Right hindlimb (tissue), 1 donor: ENCODE results near the gene PLA2G4D.
A peak's percentile ranks its signal among the peaks of the same experiment; 100 is the strongest.

Source experiments
- DNase-seq: peaks from one replicate; pipeline ENCODE4 v3.0.0-alpha.2; 2018

Gene PLA2G4D

DNA sequence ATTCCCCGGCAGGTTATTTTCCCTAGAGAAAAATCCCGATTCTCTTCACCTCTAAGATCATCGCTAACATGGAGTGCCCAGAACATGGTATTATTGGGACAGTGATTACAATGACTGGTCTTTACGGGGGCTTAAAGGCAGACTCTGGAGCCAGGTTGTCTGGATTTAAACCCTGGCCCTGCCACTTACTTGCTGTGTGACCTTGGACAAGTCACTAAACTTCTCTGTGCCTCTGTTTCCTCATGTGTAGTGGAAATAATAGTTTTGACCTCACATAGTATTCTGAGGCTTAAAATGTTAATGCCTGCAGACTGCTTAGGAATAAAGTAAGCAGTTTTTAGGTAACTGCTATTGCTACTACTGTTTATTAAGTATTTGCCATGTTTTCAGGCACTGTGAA is 4.4 kb downstream of the PLA2G4D start:
- DNase-seq: no peak

DNA sequence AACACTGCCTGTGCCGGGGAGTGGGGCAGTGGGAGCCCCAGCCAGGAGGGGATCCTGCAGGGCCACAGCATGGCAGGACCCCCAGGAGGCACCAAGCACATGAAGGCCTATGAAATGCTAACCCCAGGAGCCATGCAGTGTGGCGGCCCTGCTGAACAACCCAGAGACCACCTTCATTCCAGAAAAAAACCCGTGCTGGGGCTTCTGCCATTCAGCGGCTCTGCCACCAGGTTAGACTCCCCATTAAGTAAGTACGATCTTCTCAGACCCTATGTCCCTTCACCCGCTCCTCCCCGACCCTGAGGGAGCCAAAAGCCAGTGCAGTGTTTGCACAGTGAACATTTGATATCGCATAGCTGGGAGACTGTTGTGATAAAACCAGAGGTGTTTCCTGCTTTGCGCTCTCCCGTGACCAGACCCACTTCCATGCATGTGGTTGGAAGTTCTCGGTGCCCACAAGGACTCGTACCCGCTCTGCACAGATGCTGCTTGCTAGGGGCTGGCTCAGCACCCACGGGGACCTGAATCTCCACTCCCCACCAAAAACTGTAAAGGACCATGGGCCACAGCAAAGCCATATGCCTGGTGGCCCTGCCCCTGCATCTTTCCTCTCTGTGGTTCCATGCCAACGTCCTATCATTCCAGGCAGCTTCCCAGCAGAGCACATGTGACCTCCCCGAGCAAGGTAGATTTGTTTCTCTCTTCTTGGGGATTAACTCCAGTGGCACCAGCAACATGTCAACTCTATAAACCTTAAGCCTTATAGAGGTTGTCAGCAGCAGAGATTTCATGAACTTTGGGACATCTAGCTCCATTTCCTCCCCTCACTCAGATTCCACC is 5.3 kb downstream of the PLA2G4D start:
- DNase-seq: no peak

DNA sequence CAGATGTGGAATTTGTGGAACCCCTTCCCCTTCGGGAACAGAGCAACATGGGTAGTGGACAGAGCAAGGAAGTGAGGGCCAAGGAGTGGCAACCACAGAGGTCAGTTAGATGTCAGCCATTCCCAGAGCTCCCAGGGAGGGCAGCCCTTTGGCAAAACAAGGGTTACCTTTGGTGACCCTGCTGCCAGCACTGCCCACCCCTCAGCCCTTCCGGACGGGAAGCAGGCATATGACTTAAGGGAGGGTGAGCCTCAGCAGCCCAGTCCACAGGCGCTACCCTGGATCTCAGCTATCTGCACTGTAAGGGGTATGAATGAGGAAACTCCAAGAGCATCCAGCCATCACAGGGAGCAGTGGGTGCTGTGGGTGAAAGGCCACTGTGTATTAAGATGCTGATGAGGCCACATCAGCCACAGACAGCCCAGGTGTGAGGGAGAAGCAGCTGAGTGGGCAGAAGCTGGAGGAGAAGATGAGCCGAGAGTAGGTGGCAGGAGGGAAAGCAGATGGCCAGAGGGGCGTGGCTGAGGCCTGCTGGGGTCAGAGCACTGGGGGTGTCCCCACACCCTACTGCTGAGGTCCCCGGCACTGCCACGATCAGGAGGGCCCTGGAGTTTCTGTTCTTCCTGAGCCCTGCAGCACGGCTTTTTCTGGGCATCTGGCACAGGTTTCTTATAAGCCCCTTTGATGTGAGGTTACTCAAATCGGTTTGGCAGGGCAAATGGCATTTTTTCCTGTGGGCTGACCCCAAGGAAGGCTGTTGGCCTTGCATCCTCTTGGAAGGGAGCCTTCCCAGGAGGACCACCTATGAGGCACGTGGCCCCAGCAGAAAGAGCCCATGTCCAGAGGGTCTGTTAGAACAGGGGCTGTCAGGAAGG is 6.2 kb downstream of the PLA2G4D start:
- DNase-seq: no peak

DNA sequence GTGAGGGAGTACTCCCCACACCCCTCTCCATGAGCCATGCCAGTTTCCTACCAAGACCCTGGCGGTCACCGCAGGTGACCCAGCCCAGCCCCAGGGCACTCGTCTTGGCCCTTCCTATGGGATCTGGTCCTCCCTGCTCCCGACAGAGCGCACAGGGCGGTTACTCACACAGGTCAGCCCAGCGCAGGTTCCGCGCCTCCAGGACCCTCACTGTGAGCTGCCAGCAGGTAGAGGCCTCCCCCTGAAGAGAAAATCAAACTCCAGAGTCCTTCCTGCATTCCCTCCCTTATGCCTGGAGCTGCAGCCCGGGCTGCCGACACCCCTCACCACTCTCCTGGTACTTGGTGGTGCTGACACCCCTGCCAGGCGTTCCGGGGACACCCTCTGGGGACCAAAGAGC is 6.9 kb downstream of the PLA2G4D start:
- DNase-seq: no peak

DNA sequence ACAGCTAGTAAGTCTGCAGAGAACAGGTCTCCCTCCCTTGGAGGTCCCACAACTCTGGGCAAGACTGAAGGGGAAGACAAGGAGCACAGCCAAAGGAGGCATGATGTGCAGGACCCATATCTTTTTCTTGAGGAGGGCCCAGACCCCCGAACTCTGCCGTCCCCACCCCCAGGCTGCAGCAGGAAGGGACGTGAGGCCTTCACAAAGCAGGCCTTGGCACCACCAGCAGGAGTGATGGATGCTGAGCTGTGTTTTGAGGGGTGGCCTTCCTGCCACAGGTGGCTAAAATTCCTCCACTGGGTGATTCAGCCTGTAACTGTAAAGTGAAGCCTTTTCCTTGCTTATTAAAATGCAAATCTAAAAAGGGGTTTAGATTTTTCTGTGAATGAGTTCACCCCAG is 8.6 kb downstream of the PLA2G4D start:
- no peak for DNase-seq

DNA sequence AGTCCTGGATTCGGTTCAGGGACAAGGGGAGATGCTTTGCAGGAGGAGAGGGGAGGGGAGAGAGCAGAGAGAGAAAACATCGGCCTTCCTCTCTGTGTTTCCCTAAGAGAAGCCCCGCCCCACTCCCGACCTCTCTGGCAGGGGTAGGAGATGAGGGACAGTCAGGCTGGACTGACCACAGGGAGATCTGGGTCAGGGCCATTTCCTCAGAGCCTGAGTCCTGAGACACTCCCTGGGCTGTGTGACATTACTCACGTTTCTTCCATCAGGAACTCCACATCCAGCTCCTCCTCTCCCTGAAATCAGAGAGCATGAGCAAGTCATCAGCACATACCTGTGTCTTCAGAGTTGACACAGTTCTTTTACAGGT is 9.1 kb downstream of the PLA2G4D start:
- DNase-seq: no peak

DNA sequence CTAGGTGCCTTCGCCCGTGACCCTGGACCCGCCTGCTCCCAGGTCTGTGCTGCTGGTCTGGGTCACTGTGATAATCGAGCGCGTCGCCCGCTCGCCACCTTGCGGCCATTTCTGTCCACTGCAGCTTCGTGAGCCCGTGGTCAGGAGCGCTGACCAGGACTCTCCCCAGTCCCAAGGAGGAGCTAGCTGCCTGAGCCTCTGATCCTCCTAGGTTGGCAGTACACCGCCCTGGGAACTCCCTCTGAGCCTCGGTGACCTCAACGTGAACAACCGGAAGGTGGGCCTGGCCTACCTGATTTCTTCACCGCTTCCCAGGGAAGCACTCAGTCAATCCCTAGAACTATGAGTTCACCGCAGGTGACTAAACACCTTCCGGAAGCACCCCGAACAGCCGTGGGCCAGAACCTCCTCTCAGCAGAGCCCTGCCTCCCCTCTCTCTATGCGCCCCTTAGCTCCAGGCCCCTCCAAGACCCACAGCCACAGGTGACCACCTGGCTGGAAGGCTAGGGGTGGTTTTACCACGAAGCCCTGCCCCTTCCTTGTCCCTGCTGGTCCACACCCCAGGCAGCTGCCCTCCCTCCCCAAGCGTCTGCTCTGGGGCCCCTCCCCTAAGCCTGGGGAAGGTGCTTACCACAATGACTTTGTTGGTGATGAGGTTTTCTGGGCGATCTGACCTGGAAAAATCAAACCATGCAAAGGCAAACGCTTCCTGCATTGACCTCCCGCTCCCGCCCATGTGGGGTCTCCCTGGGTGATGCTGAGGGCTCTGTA is 9.7 kb downstream of the PLA2G4D start:
- peak; percentile 71 for DNase-seq

DNA sequence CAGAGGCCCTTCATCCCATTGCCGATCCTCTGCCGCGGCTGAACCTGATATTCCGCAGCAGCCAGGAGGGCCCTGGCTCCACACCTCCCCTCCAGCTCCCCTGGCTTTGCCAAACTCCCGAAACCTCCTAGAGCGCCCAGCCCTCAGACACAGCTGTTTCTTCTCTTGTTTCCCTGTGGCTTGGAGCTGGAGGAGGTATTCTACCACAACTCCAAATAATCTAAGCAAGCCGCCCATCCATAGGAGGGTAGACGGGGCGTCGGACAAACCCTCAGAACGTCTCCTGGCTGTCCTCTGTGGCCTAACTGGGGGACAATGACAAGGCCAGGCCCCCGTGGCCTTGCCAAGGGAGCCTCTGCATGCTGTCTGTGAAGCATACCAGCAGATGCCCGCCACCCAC is 10.4 kb downstream of the PLA2G4D start:
- DNase-seq: no peak

DNA sequence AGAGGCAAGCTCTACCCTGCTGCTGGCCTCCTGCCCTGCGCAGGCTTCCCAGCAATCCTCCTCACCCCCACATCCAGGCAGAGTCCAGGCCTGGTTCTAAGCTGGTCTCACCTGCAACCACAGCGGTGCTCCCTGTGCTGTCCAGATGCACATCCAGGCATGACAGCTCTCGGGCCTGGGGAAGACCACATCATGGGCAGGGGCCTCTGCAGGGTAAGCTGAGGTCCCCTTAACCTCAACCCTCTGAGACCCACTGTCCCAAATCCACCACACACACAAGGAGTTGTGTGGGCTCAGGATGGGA is 10.8 kb downstream of the PLA2G4D start:
- no peak for DNase-seq

DNA sequence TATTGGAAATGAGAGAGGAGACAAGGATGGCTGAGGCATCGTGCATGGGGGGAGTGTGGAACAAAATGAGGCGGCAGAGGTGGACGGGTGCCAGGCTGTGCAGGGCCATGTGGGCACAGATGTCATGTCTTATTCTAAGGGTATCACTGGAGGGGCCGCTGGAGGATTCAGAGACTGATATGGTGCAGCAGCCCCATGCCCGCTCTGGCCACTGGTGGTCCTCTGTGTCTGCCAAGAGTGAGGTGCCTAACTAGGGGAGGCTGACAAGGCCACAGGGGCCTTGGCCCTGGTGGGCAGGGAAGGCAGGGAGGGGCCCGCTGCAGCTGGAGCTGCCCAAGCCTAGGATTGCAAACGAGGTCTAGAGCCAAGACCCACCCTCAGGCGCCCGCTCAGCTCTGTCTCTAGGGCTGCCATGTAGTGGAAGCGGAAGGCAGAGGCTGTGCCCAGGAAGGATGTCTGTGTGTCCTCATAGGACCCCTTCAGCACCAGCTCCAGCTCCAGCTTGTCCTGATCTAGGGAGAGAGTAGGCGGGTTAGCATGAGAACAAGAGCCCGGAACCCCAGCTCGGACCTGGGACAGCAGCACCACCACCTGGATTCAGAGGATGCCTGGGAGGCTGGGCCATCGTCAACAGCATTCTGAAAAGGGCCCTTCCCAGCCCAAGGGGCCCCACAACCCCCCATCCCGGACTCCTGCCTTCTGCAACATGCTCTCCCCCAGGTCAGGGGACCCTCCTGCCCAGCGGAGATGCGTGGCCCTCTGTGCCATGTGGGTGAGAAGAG is 11.3 kb downstream of the PLA2G4D start:
- DNase-seq: no peak

DNA sequence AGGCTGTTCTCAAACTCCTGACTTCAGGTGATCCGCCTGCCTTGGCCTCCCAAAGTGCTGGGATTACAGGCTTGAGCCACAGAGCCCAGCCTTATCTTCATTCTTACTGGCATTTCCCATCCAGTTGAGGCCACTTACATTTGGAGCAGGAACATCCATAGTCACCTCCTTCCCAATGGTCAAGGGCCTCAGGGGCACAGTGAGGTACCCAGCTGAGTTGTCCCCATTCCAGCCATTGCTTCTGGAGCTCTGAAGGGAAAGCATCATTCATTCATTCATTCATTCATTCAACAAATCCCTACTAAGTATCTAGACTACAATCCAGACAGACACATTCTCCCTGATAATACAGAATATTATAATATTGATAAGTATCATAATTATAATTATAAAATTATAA is 12.2 kb downstream of the PLA2G4D start:
- no peak for DNase-seq

DNA sequence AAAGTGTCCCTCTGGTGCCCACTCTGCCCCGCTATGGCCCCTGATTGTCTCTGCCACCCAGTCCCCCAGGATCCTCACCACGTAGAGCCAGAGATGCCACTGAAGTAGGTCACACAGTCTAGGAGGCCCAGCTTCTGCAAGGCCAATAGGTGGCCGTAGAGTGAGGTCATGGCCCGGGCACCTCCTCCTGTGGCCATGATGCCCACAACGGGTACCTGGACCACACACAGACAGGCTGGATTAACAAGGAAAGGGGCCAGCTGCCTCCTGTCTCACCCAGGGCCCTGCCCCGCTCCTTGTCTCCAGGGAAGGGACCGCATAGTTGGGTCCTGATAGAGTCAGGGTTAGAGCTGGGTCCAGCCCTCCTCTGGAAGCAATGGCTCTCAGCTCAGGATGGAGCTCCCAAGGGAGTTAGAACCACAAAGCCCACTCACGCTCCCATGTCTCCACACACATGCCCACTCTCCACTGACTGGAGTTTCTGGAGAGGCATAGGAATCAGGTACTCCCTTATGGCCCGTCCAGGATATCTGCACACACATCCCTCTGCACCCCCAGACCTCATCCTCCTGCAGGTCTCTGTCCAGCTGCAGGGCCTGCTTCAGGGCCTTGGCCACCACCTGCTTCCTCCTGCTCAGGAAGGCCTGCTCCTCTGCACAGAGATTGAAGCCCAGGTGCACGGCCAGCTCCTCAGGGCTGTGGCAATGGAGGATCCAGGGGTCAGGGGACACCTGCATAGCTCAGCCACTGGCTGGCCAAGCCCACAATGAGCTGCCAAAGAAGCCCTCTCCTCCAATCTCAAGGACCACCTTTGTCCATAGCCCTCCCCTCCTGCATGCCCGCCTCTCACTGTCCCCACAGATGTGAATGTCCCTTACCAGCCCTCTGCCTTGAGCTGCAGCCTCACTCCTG is 13.2 kb downstream of the PLA2G4D start:
- no peak for DNase-seq

DNA sequence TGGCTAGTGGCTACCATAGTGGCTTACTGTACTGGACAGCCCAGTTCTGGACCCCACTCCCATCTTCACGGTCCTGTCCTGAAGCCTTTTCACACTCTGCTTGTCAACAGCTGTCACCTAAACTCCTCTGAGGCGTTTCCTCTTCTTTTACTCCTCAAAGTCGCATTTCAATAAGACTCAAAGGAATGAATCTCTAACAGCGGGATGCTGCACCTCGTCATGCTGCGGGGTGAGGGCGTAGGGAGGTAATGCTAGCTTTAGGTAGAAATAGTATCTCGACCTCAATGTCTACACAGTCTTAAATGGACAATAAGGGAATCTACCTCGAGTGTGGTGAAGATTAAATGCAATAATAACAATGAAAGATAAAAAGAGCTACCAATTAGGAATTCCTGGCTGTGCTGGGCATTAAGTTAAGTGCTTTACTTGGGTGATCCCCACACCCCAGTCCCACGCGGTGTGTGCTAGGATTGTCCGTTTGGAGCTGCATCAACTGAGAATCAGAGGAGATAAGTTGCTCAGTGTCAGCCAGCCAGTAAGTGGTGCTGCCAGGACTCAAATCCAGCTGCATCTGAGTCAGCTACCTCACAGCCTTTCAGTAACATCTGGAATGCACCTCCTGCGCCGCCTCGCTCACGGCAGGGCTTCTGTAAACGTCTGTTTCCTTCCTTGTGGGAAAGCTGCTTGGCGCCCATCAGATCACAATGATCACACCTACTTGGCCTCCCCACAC is 14.0 kb downstream of the PLA2G4D start:
- DNase-seq: no peak

DNA sequence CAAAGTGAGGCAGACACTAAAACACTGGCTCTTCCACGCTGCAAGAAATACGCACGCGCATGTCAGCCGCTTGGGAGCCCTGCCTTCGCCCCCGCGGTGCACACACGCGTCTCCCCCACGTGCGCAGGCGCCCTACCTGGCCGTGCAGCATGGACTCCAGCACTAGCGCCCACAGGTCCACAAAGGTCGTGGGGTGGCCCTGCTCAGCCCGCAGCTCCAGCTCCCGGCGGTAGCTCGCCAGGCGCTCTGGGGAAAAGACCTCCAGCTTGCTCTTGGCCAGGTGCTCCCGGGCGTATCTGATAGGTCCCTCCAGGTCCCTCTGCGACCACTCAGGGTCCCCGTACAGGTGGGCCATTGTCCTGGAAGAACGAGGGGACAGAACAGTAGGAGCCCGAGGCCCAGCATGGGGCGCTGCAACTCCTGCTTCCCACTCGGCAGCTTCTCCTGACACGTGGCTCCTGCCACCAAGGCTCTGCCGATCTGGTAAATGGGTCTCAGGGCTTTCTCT is 14.9 kb downstream of the PLA2G4D start:
- DNase-seq: no peak

DNA sequence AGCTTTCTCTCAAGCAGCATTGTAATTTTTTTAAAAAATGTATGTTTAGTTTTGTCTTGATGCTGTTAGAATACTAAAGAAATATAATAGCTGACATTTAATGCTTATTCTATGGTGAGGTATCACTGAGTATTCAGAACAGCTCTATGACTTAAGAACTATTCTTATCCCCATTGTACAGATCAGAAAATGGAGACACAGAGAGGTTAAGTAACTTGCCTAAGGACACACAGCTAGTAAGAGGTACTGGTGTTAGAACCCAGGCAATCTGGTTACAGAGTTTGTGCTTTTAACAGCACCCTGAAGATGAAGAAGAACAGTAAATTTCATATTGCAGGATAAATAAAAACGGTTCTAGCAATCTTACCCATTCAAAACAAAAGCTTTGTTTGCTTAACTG is 15.5 kb downstream of the PLA2G4D start:
- DNase-seq: no peak

DNA sequence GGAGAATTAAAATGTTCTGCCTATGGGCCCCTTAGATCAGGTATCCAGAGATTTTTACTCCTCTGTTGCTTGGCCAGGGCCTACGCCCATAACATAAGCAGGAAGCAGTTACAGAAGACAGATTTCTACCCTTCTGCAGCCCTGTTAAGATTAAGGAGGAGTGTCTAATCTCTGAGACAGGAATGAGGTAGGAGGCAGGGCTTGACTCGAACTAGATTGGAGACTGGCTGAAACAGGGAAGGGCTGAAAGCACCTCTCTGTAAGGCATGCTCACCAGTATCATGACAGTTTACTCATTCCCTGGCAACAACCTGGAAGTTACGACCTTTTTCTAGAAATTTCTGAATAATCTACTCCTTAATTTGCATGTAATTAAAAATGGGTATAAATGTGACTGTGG is 16.7 kb downstream of the PLA2G4D start:
- DNase-seq: no peak

DNA sequence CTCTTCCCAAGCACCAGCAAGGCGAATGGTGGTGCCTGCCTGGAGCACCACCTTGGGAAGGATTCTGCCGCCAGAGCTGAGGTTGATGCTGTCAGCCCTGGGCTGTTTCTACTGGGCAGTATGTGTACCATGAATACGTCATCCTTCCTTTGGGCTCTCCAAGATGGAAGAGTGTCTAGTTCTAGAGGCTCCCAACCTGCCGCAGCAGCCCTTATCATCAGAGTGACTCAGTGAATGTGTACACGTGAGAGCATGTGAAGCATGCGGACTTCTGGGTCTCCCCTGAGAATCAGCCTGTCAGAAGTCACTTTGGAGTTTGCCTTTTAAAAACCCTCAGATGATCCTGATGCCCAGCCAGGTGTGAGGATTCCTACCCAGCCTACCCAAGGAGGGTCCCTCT is 20.9 kb downstream of the PLA2G4D start:
- no peak for DNase-seq

DNA sequence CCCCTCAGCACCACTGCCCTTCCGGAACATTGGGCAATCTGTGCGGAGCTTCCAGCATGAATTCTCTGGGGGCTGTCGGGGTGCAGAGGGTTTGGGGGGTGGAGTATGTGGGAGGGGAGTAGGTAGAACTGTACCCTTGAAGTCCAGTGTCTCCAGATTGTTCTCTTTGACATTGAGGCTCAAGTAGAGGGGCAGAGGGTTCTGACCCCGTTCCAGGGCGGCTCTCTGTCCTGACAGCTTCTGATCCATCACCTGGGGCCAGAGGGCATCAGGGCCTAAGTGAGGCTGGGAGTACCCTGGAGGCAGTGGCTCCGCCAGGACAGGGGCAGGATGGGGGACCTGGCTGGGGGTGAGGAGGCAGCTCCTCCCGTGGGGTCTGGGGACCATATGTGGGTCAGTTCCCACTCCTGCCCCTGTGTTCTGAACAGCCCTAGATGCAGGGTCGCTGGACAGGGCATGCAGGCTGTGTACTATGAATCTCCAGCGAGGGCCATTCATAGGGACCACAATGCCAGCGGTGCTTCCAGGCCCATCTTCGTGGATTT is 22.1 kb downstream of the PLA2G4D start:
- no peak for DNase-seq

DNA sequence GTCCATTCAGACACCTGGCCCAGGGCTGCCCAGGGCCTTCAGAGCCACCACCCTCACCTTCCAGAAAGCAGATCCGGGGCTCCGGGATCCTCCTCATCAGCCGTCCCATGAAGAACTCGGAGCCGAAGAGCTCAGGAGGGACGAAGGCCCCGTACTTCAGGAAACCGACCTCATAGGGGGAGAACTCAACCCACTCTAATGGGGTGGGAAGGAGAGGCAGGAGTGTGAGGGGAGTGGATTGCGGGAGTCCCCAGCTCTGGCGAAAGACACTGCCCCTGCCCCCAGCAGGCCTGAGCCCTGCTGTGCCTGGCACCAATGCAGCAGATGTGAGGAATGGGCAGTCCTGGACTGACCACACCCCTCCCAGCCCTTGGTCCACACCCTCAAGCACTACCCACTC is 22.6 kb downstream of the PLA2G4D start:
- DNase-seq: no peak

DNA sequence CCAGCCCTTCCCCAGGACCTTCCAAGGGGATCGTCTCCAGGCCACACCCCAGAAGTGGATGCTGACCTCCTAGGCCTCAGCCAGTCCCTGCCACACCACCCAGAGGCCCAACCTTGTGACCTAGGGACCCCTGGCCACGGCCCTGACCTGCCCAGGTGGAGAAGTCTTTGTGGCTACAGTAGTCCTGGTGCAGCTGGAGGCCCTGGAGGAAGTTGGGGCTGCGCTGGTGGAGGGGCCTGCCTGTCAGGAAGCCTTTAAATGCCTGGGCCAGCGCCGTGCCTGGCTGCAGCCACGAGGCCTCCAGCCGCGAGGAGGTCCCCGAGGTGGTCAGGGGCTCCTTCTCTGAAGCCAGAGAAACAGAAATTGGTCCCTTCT is 23.4 kb downstream of the PLA2G4D start:
- DNase-seq: no peak
